ENCODE data around the gene KDM4B.

KDM4B gene

DNA sequence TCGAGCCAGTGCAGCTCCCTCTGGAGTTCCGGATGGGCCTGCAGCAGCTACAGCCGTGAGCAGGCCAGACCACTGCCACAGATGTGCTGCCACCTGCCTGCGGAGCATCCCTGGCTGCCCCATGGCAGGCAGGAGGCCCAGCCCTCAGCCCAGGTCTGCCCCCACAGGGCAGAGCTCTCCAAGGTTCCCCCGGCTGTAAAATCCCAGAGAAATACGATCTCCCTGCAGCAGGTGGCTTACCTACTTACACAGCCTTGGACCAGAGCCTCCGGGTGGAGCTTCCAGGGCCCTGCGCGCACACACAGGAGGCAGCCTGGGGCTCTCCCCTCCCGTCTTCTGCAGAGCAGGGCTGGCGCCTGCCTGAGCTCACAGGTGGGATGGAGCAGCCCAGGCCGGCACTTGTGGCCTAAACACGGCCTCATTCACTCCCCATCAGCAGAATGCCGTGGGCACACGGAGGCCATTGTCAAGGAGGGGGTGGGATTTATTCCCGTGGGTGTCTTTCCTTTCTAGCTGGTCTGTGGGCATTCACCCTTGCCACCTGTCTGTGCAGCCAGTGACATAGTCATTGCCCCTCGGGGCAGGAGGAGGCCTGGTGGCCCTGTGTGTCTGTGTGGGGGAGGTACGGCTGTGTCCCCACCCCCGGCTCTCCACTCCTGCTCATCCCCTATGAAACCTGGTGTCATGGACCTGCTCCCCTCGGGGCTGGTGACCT lies 118.0 kb downstream of the KDM4B start:
- DNase-seq (ENCODE audit: low spot score): peak; percentile 58

DNA sequence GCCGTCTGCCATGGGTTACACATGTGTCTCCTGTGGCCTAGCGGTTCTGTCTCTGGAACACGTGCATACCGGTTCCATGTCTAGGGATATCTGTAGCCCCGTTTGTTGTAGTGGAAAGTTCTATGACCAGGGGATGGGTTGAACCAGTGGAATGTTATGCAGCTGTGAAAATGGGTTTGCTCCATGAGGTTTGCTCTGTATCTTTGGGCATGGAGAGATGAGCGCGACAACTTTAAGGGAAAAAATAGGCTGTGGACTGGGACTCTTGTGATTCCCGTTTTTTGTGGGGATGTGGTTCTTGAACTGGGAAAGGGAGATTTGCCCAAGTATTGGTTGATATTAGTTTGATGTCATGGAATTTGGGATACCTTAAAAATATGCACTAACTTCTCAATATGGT lies 120.4 kb downstream of the KDM4B start:
- no peak for DNase-seq (ENCODE audit: low spot score)

DNA sequence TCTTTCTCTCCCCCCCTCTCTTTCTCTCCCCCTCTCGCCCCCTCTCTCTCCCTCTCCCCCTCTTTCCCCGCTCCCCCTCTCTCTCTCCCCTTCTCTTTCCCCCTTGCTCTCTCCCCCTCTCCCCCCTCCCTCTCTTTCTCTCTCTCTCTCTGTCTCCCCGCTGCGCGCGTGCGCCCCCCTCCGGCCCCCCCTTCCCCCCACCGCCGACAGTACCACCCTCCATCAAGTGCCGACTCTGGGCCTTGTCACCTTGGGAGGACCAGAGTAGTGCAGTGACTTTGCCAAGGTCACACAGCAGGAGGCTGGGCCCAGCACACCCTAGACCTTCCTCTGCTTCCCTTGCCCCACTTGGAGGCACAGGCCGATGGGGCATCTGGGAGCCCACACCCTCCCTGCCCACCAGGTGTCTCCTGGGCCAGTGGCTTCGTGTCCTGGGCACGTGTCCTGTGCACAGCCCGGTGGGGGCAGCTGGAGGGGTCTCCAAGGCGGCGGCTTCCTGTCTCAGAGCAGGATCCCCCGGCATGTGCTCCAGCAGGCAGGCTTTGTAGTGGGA lies 121.6 kb downstream of the KDM4B start:
- DNase-seq (ENCODE audit: low spot score): no peak

DNA sequence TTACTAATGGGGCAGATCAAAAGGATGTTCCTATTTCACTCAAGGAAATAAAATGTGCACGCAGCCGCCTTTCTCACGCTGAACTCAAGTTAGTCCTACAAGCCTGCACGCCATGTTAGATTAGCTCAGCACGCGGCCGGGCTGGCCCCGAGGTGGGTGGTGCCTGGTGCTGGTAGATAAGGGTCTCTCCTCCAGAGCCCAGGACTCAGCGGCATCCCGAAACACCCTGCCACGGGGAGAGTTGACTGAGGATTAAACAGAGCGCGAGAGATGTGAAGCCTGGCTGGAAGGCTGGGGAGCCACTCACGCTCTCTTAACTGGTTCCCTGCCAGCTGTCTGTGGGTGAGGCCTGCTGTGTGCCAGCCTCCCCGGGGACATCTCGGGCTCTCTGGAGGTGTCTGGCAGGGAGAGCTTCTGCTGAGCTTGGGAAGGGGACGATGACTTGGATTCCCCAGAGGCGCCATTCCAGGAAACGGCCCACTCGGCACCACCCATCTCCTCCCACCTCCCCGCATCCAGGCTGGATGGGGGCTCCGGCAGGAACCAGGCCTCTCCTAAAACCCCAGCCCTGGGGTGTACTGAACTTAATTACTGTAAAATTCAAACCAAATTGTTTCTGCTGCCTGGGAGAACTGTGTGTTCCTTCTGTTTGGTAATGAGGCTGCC lies 122.2 kb downstream of the KDM4B start:
- DNase-seq (ENCODE audit: low spot score): no peak

DNA sequence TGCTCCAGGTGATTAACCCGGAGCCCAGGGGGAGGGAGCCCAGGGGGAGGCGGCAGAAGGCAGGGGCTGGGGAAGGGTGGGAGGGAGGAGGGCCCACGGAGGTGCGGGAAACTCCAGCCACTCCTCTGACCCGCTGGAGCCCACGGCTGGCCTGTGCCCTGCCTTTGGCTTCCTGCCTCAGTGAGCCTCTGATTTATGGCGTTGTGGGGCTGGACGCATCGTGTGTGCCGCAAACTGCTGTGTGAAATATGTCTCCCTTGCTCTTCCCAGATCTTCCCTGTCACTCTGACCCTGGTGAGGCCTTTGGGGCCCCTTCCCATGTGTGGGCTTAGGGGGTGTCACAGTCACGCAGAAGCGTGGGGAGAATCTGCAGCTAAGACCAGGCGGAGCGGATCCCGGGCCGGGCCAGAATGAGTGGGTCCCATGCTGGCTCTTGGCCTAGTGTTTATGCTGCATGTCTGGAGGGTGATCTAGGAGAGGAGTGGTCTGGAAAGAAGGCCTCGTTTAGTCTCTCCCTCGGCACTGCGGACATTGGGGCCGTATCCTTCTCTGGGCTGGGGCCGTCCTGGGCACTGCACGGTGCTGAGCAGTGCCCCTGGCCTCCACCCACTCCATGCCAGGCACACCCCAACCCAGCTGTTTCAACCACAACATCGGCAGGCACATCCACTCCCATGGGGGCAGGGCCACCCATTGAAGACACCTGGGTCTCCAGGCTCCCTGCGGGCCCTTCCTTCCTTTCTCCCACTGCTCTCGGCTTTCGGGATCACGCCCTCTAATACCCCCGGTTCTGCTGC lies 123.0 kb downstream of the KDM4B start:
- no peak for DNase-seq (ENCODE audit: low spot score)

DNA sequence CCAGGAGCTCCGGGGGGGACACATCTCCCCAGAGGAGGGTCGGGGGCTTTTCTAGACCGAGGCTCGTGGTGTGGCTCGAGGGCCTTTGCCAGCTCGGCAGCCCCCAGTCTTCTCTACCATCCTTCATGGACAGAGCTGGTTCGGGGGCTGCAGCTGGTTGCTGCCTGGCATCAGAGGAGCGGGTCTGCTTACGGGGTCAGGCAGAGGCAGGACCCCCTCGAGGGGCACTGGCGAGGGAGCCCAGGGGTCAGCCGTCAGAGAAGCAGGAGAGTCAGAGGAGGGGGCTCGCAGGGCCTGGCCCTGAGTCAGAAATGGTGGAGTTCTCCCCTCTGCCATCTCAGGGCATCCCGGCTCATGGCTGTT lies 123.5 kb downstream of the KDM4B start:
- DNase-seq (ENCODE audit: low spot score): no peak

DNA sequence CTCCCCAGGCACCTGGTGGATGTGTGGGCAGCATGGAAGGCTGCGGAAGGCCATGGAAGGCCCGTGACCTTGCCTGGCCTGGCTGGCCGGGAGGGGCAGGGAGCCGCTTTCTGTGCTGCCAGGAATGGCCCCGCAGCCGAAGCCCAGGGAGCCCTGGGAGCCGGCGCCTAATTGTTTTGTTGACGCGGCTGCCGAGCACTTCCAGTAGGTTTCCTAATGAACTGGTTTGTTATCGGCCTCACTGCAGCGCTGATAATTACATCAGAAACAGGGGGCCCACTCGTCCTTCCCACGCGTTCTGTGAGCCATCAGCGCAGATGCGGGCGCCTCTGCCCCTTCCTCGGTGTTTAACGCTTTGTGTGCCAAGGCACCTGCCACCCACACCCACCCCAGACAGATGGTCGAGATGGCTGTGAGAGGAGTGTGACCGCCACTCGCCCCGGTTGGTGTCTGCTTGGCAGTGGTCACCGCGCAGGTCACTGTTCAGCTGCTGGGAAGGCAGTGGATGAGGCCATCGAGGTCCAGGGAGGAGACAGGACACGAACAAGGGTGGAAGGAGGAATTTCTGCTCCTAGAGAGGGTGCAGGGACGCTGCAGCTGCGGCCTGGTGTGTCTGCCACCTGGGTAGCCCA lies 124.5 kb downstream of the KDM4B start:
- peak; percentile 34 for DNase-seq (ENCODE audit: low spot score)

DNA sequence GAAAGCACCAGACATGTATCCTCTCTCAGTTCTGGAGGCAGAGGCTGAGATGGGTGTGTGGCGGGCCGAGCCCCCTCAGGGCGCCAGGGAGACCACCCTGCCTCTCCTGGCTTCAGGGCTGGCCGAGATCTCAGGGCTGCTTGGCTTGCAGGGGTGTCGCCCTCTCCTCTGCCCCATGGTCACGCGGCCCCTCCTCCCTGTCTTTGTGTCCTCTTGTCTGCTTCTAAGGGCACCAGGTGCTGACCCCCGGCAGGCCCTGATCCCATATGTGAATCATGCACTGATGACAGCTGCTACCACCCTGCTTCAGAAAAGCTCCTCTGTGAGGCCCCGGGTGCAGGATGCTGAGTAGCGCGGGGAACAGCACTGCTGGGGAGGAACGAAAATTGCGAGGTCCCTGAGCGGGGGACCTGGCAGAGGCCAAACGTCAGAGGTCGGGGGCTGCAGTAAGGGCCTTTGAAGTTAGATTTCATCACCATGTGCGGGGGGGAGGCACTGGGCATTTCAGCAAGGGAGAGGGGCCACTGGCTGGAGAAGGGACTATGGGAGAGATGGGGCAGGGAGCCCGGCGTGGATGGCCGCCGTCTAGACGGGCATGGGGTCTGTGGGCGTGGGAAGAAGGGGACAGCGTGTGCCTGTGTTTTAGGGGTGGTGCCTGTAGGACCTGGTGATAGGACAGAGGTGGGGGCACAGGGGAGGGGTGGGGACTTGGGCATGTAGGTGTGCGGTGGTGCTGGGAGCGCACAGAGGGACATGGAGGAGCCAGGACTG lies 125.2 kb downstream of the KDM4B start:
- DNase-seq (ENCODE audit: low spot score): no peak

DNA sequence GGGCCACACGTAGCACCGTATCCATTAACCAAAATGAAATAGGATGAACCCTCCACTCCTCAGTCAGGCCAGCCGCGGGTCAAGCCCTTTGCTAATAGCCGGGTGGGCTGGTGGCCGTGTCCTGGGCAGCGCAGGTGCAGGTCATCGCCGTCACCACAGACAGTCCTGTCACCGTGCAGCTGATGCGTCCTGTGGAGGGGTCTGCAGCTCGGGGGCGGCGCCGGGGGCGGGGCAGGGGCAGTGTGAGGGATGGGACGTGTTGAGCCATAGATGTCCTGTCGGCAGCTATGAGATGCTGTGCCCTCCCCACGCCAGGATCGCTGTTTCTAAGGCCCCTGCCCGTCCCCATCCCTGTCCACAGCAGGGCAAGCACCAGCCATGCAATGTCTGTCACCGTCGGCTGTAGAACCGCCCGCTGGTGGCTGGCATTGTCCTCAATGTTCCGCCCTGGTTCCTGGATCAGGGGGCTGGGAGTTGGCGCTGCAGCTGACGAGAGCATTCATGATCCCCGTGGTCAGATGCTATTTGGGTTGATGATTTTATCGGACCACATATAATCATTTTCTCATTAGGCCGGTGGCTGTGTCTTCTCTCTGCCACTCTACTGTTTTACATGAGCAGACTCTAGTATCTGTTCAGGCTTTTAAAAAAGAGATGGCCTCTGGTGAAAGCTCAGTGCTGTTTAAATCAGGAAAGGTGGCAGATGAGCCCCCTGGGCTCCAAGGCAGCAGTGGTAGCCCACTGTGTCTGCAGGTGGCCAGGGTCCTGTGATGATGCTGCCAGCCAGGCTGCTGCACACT lies 126.1 kb downstream of the KDM4B start:
- DNase-seq (ENCODE audit: low spot score): no peak

DNA sequence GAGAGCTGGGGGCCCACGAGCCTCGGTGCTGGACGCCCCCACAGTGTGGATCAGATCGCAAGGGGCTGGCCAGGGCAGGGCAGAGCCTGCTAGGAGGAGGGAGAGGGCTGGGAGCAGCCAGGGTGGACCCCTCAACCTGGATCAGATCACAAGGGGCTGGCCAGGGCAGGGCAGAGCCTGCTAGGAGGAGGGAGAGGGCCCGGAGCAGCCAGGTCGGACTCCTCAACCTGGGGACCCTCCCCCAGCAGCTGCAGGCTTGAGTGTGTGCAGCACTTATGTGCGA lies 126.6 kb downstream of the KDM4B start:
- no peak for DNase-seq (ENCODE audit: low spot score)

DNA sequence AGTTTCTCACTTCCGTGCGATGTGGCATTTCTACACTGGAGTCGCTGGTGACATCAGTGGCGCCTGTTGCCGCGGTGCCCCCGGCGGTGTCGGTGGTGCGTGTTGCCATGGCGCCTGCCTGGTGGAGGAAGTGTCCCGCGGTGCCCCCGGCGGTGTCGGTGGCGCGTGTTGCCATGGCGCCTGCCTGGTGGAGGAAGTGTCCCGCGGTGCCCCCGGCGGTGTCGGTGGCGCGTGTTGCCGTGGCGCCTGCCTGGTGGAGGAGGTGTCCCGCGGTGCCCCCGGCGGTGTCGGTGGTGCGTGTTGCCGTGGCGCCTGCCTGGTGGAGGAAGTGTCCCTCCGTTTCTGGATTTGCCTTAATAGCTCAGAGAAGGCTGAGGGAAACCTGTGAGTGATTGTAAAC lies 127.6 kb downstream of the KDM4B start:
- no peak for DNase-seq (ENCODE audit: low spot score)

DNA sequence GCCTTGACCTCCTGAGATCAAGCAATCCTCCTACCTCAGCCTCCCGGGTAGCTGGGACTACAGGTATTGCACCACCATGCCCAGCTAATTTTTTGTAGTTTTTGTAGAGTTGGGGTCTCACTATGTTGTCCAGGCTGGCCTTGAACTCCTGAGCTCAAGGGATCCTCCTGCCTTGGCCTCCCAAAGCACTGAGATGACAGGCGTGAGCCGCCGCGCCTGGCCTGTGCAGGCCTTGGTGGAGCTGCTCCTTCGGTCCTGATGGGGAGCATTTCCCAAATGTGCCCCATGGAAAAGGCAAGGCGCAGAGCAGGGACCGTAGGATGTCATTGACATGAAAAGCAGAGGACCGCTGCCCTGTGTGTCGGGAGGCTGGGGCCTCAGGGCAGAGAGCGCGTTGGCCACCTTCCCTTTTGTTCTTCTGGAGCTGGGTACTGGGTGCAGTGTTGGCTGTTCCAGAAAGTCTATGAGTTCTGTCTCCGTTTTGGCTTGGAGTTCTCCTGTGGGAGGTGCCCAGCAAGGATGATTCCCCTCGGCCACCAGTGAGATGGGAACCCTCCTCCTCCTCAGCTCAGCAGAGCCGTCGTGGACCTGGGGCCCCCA lies 128.5 kb downstream of the KDM4B start:
- DNase-seq (ENCODE audit: low spot score): no peak

DNA sequence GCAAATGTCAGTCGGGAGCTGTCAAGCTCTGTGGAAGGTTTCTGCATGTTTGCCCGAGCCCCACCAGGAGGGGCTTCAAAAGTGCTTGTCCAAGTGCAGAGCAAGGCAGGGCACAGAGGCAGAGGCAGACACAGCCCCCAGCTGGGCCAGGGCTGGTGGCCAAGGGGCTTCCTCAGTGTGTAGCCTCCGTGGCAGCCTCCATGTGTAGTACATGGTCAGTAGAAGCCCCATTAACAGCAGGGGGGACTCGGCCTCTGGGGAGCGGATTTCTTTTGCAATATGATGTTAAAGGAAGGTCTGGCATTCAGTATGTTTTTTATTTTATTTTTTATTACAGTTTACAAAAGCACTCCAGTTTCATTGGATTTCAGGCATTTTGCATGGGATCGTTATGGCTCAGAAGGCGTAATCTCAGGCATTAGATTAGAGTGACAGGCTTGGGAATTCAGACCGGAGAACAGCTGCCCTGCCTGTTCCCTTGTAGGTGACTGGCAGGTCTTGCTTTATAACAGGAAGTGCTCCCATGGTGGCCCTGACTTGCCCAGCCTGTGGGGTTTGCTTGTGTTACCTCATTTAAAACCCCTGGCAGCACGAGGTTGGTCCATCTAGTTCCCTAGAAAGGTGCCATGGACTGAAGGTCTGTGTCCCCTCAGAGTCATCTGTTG lies 129.2 kb downstream of the KDM4B start:
- DNase-seq (ENCODE audit: low spot score): no peak

DNA sequence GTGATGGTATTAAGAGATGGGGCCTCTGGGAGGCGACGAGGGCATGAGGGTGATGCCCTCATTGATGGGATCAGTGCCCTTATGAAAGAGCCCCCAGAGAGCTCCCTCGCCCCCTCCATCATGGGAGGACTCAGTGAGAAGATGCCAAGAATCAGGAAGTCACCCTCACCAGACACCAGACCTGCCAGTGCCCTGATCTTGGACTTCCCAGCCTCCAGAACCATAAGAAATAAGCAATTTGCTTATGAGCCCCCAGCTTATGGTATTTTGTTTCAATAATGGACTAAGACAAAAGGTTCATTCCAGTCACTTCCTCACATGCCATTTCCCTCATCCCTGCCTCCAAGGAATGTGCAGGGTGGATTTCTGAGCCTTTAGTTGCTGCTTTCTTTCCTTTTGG lies 129.7 kb downstream of the KDM4B start:
- DNase-seq (ENCODE audit: low spot score): no peak

DNA sequence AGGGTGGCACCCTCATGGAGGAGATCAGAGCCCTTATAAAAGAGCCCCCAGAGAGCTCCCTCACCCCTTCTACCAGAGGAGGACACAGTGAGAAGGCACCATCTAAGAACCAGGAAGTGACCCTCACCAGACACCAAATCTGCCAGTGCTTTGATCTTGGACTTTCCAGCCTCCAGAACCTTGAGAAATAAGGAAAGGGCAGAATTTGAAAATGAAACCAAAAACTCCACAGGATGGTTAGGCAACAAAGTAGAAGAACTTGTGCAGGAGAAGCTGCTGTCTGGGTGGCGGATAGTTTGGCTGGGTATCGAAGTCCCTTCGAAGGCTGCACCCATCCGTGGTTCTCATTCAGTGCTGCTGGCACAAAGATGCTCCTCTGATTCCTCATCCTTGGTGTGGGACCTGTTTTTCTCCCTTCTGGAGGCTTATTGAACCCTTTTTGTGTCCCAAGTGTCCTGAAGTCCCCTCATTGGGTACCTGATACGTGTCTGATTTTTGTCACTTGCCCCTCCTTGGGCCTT lies 130.8 kb downstream of the KDM4B start:
- no peak for DNase-seq (ENCODE audit: low spot score)

DNA sequence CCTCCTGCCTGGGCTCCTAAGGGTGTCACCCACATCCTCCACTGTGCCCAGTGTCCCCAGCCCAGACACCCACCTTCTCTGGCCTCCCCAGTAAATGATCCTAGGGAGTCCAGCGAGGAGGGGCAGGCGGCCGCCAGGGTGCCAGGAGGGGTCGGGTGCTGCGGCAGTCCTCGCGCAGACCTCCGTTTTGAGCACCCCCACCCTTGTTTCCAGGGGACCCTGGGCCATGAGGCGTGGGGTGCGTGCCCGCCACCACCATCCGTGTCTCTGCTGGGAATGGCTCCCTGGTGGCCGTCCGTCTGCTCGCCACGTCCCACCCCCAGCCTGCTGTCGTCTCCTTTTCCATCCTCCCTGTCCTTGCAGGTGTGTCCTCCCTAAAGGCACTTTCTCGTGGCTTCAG lies 133.0 kb downstream of the KDM4B start:
- DNase-seq (ENCODE audit: low spot score): no peak

DNA sequence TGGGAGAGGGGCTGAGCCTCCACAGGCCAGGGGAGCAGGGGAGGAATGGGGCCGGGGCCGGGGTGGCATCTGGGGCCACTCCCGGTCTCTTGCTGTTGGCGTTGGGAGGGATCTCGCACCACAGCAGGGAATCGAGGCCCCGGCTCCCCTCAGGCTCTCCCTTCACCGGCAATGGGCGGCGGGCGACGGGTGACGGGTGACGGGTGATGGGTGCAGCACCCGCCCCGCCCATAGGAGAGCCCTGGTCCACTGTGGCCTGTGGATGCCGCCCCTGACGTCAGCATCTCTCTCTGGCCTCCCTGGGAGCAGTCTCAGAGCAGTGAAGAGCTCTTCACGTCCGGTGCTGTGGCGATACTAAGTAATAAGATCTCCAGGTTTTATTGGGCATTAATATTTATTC lies 133.6 kb downstream of the KDM4B start:
- DNase-seq (ENCODE audit: low spot score): no peak

DNA sequence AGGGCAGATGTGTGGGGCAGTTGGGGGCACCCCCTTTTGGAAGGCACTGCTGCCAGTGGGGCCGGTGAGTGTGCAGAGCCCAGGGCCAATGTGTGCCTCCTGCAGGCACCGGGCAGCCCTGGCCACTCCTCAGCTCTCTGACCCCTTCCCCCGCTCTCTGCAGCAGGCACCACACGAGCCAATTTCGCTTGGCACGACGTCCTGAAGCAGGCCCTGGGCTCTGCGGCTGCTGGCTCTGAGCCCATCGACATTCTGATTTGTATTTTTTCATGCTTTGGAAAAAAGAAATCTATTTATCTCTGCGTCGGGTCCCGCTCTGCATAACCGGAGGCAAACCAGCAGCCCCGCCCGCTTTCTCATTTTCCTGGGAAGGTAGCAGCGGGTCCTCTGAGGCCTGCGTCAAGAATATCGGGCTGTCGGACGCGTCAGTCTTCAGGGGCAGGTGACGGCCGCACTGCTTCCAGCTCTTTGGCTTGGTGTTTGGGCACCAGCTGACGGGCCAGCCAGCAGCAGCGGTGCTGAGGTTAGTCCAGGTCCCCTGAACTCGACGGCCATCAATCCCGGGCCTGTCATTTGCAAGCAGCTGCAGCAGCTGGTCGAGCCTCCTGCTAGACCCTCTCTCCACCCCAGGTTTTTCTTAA lies 134.3 kb downstream of the KDM4B start:
- DNase-seq (ENCODE audit: low spot score): peak; percentile 74

DNA sequence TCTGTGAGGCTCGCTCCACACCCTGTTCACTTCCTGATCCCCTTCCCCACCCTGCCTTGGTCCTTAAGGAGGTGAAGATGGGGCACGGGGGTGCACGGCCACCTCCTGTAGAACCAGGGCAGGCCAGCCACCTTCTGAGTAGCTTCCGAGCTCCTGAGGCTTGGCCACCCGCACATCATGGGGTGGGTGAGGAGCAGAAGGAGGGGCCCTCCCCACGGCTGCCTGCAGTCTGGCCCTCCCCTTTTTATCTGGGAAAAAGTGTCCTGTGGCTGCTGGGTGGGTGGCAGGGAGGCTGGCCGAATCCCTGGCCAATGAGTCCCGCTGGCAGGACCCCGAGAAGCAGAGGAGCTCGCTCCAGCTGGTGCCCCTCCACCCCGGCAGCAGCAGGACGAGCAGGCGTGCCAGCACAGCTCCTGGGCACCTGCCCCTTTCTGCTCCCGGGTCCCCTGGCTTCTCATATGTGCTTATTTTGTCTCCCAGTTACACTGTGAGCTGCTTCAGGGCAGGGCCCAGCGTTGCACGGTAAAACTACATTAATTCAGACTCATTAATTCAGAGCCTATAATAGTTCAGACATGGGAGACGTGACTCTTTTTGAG lies 135.0 kb downstream of the KDM4B start:
- DNase-seq (ENCODE audit: low spot score): no peak

Data from cerebellar cortex (tissue), 1 donor.